ENCODE measurements around the gene ZMIZ1.

- no peak for TF ChIP-seq RAD21 (IDR thresholded peaks at IDR 0.05; ENCODE audit: low read depth)
- no peak for TF ChIP-seq CTCF (IDR thresholded peaks at IDR 0.05 in 2 of 3, conservative IDR thresholded peaks at IDR 0.05 in 1 of 3; ENCODE audit: borderline replicate concordance in 1 of 3, insufficient read depth in 1 of 3, low read depth in 2 of 3, low read length in 2 of 3)
These were observed 93.3 kb downstream of the ZMIZ1 start for GRCh38 chr10:79162022-79162421.
